Peyer's patch (tissue), 4 donors: ENCODE data around the gene PES1. TPM values are rescaled to one million over a fixed set of nuclear protein-coding genes. Genes with fewer than 3 reads are reported as not detected.

Experiments used
- DNase-seq, 3 donors: peaks; one replicate each; pipeline ENCODE4 v3.0.0-alpha.2; 2017 to 2019
- H3K27ac ChIP-seq, 4 donors: fragments of 200-600 bp; sonication (generic); one replicate each; pipeline ENCODE4 v1.5.1; 2016 to 2019
- H3K27me3 ChIP-seq, 2 donors: fragments of 200-600 bp; sonication (generic); one replicate each; pipeline ENCODE4 v1.5.1; 2019
- H3K36me3 ChIP-seq, 3 donors: fragments of 200-600 bp; sonication (generic); one replicate each; pipeline ENCODE4 v1.5.1; 2016 to 2019
- H3K4me1 ChIP-seq, 4 donors: fragments of 200-600 bp; sonication (generic); one replicate each; pipeline ENCODE4 v1.5.1; 2016 to 2019
- H3K4me3 ChIP-seq, 4 donors: fragments of 200-600 bp; sonication (generic); 1 replicate in 3 of 4; 2 replicates in 1 of 4; pipeline ENCODE4 v1.5.1; 2016 to 2019; ENCODE audit warnings: mild to moderate bottlenecking in 1 of 4
- H3K9me3 ChIP-seq, 4 donors: fragments of 200-600 bp; sonication (generic); one replicate each; pipeline ENCODE4 v1.5.1; 2016 to 2019; ENCODE audit warnings: mild to moderate bottlenecking in 1 of 4
- CTCF ChIP-seq, 6 experiments: fragments of 450-650 bp in 4 of 6; fragments of 200-600 bp in 2 of 6; sonication (generic) in 1 of 6; IDR thresholded peaks; one replicate each; pipeline ENCODE4 v1.5.1; 2017 to 2019; ENCODE audit warnings: antibody characterized with exemption in 6 of 6, mild to moderate bottlenecking in 3 of 6, moderate library complexity in 1 of 6
- POLR2A ChIP-seq, 2 donors: fragments of 450-650 bp; IDR thresholded peaks; one replicate each; pipeline ENCODE4 v1.5.1; 2017; ENCODE audit warnings: antibody characterized with exemption in 2 of 2, mild to moderate bottlenecking in 2 of 2, moderate library complexity in 2 of 2
- total RNA-seq, 4 donors: library from RNA; depleted of rRNA; stranded (reverse); fragments of >200 nt; gene quantifications; one replicate each; pipeline ENCODE4 v1.1.0, GENCODE V29; 2016

Gene PES1
- total RNA-seq, 4 donors from 2014 or later: 28.4 to 49.5 (median 38.4) TPM

- Histone ChIP-seq H3K27ac (no peak overlapping the region), H3K36me3 (peaks cover 0 to 100% (median 2%) of the 10 kb centered on the region in 3 donors), H3K9me3 (no peaks in the 10 kb centered on the region), H3K27me3 (no peaks in the 10 kb centered on the region), H3K4me3 (no peak overlapping the region), H3K4me1 (no peaks in the 10 kb centered on the region)
- DNase-seq: no peak
- no peak for TF ChIP-seq POLR2A (IDR thresholded peaks at IDR 0.05)
- no peak for TF ChIP-seq CTCF (IDR thresholded peaks at IDR 0.05)
Observed at GRCh38 chr22:30582051-30582450, 9.7 kb downstream of the PES1 start.

GRCh38 chr22:30580896-30581295, 10.8 kb downstream of the PES1 start:
- Histone ChIP-seq H3K27me3 (no peaks in the 10 kb centered on the region), H3K4me3 (no peak overlapping the region), H3K27ac (no peak overlapping the region), H3K4me1 (peaks cover 0 to 8% (median 0%) of the 10 kb centered on the region in 4 donors), H3K36me3 (peaks cover 0 to 97% (median 2%) of the 10 kb centered on the region in 3 donors), H3K9me3 (no peaks in the 10 kb centered on the region)
- no peak for DNase-seq
- TF ChIP-seq CTCF (IDR thresholded peaks at IDR 0.05) (no peak), POLR2A (IDR thresholded peaks at IDR 0.05) (no peak)

GRCh38 chr22:30578481-30578880, 13.2 kb downstream of the PES1 start:
- peaks cover 0 to 73% (median 2%) of the 10 kb centered on the region in 3 donors for H3K36me3 ChIP-seq
- peaks cover 0 to 22% (median under 1%) of the 10 kb centered on the region in 4 donors for H3K4me1 ChIP-seq
- H3K27ac ChIP-seq: no peak overlapping the region
- H3K27me3 ChIP-seq: no peaks in the 10 kb centered on the region
- DNase-seq: no peak
- no peak overlapping the region for H3K4me3 ChIP-seq
- TF ChIP-seq CTCF (IDR thresholded peaks at IDR 0.05) (no peak), POLR2A (IDR thresholded peaks at IDR 0.05) (no peak)
- H3K9me3 ChIP-seq: no peaks in the 10 kb centered on the region

GRCh38 chr22:30575859-30576258, 15.9 kb downstream of the PES1 start:
- Histone ChIP-seq H3K4me3 (peak overlapping the region in 1 of 4 donors; percentile 3), H3K27ac (peak overlapping the region in 2 of 4 donors; percentile 92 to 97), H3K27me3 (no peaks in the 10 kb centered on the region), H3K4me1 (peaks cover 0 to 36% (median 2%) of the 10 kb centered on the region in 4 donors), H3K9me3 (no peaks in the 10 kb centered on the region), H3K36me3 (peaks cover 0 to 47% (median 2%) of the 10 kb centered on the region in 3 donors)
- TF ChIP-seq POLR2A (IDR thresholded peaks at IDR 0.05) (no peak), CTCF (IDR thresholded peaks at IDR 0.05) (no peak)
- DNase-seq: peak in 1 of 3 donors; percentile 63

- H3K27me3 ChIP-seq: no peaks in the 10 kb centered on the region
- peak overlapping the region in 2 of 4 donors; percentile 62 to 69 for H3K4me3 ChIP-seq
- H3K27ac ChIP-seq: peak overlapping the region in 3 of 4 donors; percentile 40 to 97 (median 92)
- H3K4me1 ChIP-seq: peaks cover 0 to 36% (median 2%) of the 10 kb centered on the region in 4 donors
- peak in 1 of 3 donors; percentile 41 for DNase-seq
- H3K36me3 ChIP-seq: peaks cover 0 to 40% (median 2%) of the 10 kb centered on the region in 3 donors
- TF ChIP-seq CTCF (IDR thresholded peaks at IDR 0.05) (peak in 1 of 6 experiments; percentile 11), POLR2A (IDR thresholded peaks at IDR 0.05) (no peak)
- no peaks in the 10 kb centered on the region for H3K9me3 ChIP-seq
Observed at GRCh38 chr22:30574997-30575671, 16.6 kb downstream of the PES1 start.
